NK-92 treated with Interleukin-12 subunit alpha and Interleukin-12 subunit beta, amount 100 ng/mL, for 24 hours (cell line): ENCODE measurements around the gene KCNN3.

Experiments
- DNase-seq: peaks from one replicate; lab custom pipeline; 2025; lab: John Stamatoyannopoulos, UW

The KCNN3 gene

GRCh38 chr1:154860156-154860870 is 9.8 kb downstream of the KCNN3 start:
- no peak for DNase-seq

DNA sequence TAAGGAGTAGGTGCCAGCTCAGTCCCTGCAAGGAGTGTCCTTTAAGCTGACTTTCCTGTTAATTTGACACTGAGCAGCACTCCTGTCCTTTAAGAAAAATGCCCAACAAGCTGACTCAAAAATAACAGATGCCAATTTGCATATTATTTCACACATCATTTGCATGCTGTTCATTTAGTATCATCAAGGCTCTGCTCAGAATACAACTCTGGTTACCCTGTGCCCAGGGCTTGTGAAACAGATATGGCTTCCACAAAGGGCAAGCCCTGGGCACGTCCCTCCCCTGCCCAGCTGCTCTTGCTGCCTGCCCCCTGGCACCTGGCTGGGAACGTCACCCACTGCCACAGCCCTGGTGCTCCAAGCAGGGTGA is 10.3 kb downstream of the KCNN3 start:
- DNase-seq: no peak

- no peak for DNase-seq
Measured at GRCh38 chr1:154859151-154859785, 10.8 kb downstream of the KCNN3 start.

DNA sequence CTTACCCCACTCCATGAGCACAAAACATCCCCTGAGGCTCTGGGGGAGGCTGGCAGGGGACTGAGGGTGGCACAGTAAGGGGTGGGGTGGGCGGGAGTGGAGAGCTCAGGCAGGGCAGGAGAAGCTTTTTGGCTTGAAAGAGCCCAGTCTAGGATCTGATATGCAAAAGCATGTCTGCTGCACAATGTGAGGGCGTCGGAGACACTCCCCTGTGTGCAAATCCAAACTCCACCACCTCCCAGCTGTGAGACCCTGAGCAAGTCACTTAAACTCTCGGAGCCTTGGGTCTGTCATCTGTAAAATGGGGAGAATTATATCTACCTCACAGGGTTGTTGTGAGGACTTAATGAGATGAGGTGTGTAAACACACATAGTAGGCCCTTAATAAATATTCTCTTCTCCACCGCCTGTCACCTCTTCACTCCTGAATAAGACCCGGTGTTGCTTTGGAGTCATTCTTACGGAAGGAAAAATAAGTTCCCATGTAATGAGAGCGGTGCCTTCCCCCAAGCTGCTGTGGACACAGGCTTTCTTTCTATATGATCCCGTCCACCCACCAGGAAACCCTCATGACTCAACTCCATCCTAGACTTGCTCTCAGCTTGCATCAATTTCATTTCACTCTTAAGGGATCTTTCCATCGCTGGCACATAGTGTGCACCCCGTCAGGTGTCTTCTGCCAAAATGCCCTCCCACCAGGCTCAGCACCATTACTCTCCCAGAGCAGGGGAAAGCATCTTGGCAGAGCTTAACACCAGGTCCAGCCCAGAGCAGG is 12.5 kb downstream of the KCNN3 start:
- DNase-seq: no peak

DNA sequence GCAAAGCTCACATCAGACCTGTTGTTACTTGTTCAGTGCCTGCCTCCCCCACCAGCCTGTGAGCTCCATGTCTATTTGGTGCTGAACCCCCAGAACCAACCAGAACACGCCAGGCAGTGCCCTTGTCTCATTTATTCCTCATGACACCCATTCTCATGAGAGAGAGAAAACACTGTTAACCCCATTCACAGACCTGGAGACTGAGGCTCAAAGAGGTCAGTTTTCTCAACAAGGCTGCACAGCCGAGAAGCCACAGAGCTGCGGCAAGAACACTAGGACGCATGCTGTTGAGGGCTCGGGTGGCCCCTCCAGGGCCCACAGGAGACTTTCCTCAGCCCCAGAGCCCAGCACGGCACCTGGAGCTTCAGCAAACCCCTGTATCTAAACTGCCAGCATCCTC is 13.1 kb downstream of the KCNN3 start:
- DNase-seq: no peak

DNA sequence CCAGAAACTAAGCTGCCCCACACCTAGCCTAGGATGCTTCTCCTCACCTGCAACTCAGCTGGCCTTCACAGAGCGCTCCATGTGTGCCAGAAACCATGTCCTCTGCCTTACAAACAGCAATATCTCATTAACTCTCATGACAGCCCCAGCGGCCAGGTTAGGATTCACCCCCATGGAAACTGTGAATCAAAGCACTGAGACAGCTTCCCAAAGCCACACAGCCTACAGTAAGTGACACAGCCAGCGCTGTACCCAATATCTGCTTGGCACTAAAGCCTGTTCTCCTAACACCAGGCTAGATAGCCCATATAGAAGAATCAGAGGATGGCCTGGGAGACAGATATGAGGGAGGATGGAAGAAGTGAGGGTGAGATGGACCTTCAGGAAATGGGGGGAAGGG is 13.5 kb downstream of the KCNN3 start:
- DNase-seq: no peak

DNA sequence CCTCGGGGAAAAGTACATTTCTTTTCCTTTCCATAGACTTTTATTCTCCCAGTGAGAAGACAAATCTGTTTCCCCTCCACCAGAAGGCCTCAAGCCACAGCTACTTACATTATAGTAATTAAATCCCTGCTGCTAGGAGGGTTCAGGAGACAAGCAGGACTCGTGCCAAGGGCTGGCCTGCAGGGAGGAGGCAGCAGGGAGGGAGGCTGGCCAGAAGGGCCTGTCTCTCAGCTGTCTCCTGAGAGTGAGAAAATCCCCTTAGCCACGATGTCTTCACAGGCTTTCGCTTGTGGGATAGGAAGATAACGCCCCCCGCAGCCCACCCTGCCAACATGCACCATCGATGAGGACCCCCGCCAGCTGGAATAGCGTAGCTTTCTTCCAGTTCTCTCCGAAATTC is 14.0 kb downstream of the KCNN3 start:
- no peak for DNase-seq

GRCh38 chr1:154855186-154855851 is 14.8 kb downstream of the KCNN3 start:
- DNase-seq: no peak

DNA sequence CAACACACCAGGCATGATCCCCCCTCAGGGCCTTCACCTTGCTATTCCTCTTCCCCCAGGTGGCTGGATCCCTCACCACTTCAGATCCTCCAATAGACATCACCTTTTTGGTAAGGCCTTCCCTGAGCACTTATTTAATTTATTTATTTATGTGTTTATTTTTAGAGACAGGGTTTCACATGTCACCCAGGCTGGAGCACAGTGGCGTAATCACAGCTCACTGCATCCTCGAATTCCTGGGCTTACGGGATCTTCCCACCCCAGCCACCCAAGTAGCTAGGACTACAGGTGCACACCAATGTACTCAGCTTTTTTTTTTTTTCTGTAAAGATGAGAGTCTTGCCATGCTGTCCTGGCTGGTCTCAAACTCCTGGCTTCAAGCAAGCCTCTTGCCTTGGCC is 17.2 kb downstream of the KCNN3 start:
- no peak for DNase-seq

- no peak for DNase-seq
Measured at GRCh38 chr1:154851392-154852177, 18.5 kb downstream of the KCNN3 start.

GRCh38 chr1:154849645-154850131 is 20.4 kb downstream of the KCNN3 start:
- no peak for DNase-seq

DNA sequence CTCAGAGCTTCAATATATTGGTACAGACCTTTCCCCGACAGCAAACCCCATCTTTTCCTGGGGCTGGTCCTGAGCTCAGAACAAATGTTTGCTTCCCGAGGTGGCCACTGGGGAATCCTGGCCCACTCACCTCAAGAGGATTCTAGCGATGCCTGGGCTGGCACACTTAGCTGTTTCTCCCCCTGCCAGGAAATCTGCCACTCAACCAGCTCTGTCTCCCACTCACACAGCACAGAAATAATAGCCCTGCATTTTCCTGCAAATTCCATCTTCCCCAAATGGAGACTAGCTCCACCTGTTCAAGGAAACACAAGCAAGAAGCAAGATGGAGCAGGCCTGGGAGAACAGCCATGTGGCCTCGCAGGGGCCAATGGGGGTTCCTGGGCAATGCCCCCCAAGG is 21.1 kb downstream of the KCNN3 start:
- no peak for DNase-seq

DNA sequence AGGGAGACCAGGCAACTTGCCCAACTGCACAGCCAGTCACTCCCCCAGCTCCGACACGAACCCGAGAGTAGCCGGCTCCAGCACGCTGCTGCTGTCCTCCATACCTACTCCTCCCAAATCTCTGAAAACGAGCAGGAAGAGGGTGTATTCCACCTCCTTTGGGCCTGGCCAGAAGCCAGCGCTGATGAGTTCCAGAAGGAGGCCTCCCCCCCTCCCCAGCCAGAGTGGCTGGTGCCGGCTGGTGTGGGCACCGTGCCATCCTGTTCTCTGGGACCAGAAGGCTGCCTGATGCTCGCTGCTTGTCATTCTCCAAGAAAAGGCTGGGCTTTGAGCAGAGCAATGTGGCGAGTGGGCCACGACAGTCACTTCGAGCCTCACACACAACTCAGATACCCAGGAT is 22.2 kb downstream of the KCNN3 start:
- DNase-seq: no peak

GRCh38 chr1:154846565-154847442 is 23.3 kb downstream of the KCNN3 start:
- DNase-seq: no peak

DNA sequence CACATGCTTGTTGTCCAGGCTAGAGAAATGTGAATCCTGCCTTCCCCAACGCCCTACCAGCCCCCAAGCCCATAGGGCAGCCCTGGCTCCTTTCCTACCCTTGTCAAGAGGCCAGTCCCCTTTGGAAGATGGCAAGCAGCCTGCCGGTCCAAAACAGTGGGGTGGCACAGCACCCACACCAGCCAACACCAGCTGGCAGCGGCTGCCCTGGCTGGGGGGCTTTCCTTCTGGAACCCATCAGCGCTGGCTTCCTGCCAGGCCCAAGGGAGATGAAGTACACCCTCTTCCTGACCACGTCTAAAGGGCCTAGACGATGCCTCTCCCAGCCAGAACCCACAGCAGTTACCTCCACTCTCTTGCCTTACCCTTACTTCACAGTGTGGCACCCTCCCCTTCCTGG is 24.2 kb downstream of the KCNN3 start:
- DNase-seq: no peak

DNA sequence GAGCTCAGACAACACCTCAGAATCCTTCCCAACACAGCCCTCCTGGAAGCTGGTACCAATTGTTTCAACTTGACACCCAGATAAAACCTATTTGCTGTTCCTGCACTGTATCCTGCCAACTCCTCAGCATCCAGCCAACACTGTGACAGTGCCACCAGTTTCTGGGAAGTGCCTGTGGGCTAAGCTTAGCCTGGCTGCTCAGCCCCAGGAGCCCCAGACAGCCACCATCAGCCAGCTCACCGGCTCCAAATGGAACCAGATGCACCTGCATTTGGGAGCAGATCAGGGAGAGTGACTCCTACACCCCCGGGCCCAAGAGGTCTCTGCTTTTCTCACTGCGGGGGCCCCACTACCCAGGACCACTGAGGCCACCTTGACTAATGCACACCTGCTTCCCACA is 24.9 kb downstream of the KCNN3 start:
- no peak for DNase-seq

- DNase-seq: no peak
Measured at GRCh38 chr1:154844297-154844681, 25.8 kb downstream of the KCNN3 start.

GRCh38 chr1:154843636-154844296 is 26.3 kb downstream of the KCNN3 start:
- DNase-seq: no peak

- no peak for DNase-seq
Measured at GRCh38 chr1:154842635-154843034, 27.4 kb downstream of the KCNN3 start.

GRCh38 chr1:154841384-154841783 is 28.7 kb downstream of the KCNN3 start:
- DNase-seq: no peak
